ENCODE results near the gene SAP30L. TPM values are rescaled to one million over a fixed set of nuclear protein-coding genes. Genes with fewer than 3 reads are reported as not detected.

The SAP30L gene
- total and polyA plus RNA-seq, 8 donors, result 31.1 to 55.7 (median 44.2) TPM

GRCh38 chr5:154410008-154410407 is 35.8 kb upstream of the SAP30L start:
- peaks cover 0 to 52% of the 10 kb centered on the region in 2 donors for H3K36me3 ChIP-seq
- peaks cover 0 to 8% of the 10 kb centered on the region in 2 donors for H3K4me1 ChIP-seq
- no peaks in the 10 kb centered on the region for H3K27me3 ChIP-seq
- no peak overlapping the region for H3K4me3 ChIP-seq
- ATAC-seq, result no peak
- no peaks in the 10 kb centered on the region for H3K9me3 ChIP-seq
- no peak overlapping the region for H3K27ac ChIP-seq
- DNase-seq, result no peak
- intact Hi-C loops (cut with DNase I), result no loop called here
- no peak for TF ChIP-seq CTCF (IDR thresholded peaks at IDR 0.05)

GRCh38 chr5:154410786-154411185 is 35.0 kb upstream of the SAP30L start:
- no peak for TF ChIP-seq CTCF (IDR thresholded peaks at IDR 0.05)
- Histone ChIP-seq H3K4me1 (no peaks in the 10 kb centered on the region), H3K27me3 (no peaks in the 10 kb centered on the region), H3K9me3 (no peaks in the 10 kb centered on the region), H3K36me3 (peaks cover 0 to 55% of the 10 kb centered on the region in 2 donors), H3K4me3 (no peak overlapping the region), H3K27ac (no peak overlapping the region)
- ATAC-seq, result no peak
- intact Hi-C loops (cut with DNase I), result no loop called here
- no peak for DNase-seq

- intact Hi-C loops (cut with DNase I), result no loop called here
- no peak for TF ChIP-seq CTCF (IDR thresholded peaks at IDR 0.05)
- ATAC-seq, result no peak
- Histone ChIP-seq H3K27ac (no peak overlapping the region), H3K27me3 (no peaks in the 10 kb centered on the region), H3K9me3 (no peaks in the 10 kb centered on the region), H3K4me1 (no peaks in the 10 kb centered on the region), H3K4me3 (no peak overlapping the region), H3K36me3 (peaks cover 0 to 60% of the 10 kb centered on the region in 2 donors)
- DNase-seq, result no peak
These were observed 34.5 kb upstream of the SAP30L start for GRCh38 chr5:154411338-154411737.

GRCh38 chr5:154412316-154412715 is 33.5 kb upstream of the SAP30L start:
- no peak overlapping the region for H3K4me3 ChIP-seq
- no peak overlapping the region for H3K27ac ChIP-seq
- no peaks in the 10 kb centered on the region for H3K9me3 ChIP-seq
- no peak for TF ChIP-seq CTCF (IDR thresholded peaks at IDR 0.05)
- DNase-seq (no peak), ATAC-seq (no peak)
- intact Hi-C loops (cut with DNase I), result no loop called here
- H3K27me3 ChIP-seq, result no peaks in the 10 kb centered on the region
- H3K4me1 ChIP-seq, result no peaks in the 10 kb centered on the region
- peaks cover 0 to 70% of the 10 kb centered on the region in 2 donors for H3K36me3 ChIP-seq

- Histone ChIP-seq H3K27me3 (no peaks in the 10 kb centered on the region), H3K4me3 (no peak overlapping the region), H3K4me1 (no peaks in the 10 kb centered on the region), H3K36me3 (peaks cover 0 to 76% of the 10 kb centered on the region in 2 donors), H3K27ac (no peak overlapping the region), H3K9me3 (no peaks in the 10 kb centered on the region)
- no peak for TF ChIP-seq CTCF (IDR thresholded peaks at IDR 0.05)
- DNase-seq, result no peak
- no peak for ATAC-seq
- intact Hi-C loops (cut with DNase I), result no loop called here
These were observed 32.9 kb upstream of the SAP30L start for GRCh38 chr5:154412925-154413324.

Measured in left lung (tissue), 10 donors.